Measurements from ENCODE around the gene CNIH1. TPM values are rescaled to one million over a fixed set of nuclear protein-coding genes. Genes with fewer than 3 reads are reported as not detected.
A peak's percentile ranks its signal among the peaks of the same experiment; 100 is the strongest.
"Not testable (repeated sequence)": the region's sequence is repeated elsewhere in the genome, so short reads cannot be mapped to it uniquely, and the experiment has no call there.

Gene CNIH1
- total RNA-seq, 1 donor from 2014 or later = 49.2 TPM

DNA sequence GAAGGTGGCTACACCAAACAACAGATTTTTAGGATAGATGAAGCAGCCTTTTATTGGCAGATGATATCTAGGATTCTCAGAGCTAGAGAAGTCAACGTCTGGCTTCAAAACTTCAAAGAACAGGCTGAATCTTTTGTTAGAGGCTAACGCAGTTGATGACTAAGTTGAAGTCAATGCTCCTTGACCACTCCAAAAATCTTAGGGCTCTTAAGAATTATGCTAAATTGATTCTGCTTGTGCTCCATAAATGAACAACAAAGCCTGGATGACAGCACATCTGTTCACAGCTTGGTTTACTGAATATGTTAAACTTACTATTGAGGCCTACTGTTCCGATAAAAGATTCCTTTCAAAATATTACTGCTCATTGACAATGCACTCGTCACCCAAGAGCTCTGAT lies 57.3 kb downstream of the CNIH1 start:
- no peak for DNase-seq (ENCODE audit: low read depth in 2 of 2)

DNA sequence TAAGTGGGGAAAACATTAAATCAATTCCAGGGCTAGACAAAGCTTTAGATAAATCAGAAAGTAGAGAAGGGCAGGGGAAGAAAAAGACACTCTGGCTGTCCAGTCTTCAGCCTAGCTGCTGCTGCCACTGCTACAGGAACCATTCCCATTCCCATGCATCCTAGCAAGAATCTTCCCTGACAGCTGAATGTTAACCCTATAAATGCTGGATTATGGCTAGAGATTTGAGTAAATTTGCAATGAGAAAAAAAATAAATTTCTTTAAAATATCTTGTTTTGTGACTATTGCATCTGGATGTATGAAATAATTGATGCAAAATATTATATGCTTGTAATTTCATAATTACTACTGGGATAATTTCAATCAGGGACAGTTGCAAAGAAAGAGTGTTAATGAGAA lies 59.4 kb downstream of the CNIH1 start:
- DNase-seq (ENCODE audit: low read depth in 2 of 2) = no peak

DNA sequence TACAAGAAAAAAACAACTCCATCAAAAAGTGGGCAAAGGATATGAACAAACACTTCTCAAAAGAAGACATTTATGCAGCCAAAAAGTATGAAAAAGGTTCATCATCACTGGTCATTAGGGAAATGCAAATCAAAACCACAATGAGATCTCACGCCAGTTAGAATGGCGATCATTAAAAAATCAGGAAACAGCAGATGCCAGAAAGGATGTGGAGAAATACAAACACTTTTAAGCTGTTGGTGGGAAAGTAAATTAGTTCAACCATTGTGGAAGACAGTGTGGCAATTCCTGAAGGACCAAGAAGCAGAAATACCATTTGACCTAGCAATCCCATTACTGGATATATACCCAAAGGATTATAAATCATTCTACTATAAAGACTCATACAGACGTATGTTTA lies 60.6 kb downstream of the CNIH1 start:
- peak in 1 of 2 donors; percentile 62 for DNase-seq (ENCODE audit: low read depth in 2 of 2)

DNA sequence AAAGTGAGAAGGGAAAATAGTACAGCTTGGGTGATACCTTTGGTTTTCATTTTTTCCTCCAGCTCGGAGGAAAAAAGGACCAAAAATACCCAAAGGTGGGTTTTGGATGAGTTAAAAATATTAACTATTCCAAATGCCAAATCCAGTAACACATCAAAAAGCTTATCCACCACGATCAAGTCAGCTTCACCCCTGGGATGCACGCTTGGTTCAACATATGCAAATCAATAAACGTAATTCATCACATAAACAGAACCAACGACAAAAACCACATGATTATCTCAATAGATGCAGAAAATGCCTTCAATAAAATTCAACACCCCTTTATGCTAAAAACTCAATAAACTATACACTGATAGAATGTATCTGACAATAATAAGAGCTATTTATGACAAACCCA lies 62.3 kb downstream of the CNIH1 start:
- DNase-seq (ENCODE audit: low read depth in 2 of 2) = not testable (repeated sequence)

DNA sequence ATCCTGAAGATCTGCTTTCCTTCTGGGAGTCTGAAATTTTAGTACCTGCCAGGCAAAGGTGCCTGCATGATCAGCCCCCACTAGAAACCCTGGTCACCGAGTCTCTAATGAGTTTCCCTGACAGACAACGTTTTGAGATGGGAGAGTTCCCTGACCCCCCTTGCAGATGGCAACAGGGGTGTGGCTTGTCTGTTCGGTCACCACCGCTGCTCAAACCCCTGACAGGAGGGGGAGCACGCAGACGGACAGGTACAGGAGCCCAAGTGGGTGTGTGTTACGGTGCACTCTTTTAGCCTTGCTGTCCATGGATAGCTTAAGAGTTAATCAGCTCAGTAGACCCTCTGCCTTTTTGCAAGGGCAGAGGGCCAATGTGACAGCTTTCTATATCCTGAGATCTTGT lies 63.7 kb downstream of the CNIH1 start:
- no peak for DNase-seq (ENCODE audit: low read depth in 2 of 2)

DNA sequence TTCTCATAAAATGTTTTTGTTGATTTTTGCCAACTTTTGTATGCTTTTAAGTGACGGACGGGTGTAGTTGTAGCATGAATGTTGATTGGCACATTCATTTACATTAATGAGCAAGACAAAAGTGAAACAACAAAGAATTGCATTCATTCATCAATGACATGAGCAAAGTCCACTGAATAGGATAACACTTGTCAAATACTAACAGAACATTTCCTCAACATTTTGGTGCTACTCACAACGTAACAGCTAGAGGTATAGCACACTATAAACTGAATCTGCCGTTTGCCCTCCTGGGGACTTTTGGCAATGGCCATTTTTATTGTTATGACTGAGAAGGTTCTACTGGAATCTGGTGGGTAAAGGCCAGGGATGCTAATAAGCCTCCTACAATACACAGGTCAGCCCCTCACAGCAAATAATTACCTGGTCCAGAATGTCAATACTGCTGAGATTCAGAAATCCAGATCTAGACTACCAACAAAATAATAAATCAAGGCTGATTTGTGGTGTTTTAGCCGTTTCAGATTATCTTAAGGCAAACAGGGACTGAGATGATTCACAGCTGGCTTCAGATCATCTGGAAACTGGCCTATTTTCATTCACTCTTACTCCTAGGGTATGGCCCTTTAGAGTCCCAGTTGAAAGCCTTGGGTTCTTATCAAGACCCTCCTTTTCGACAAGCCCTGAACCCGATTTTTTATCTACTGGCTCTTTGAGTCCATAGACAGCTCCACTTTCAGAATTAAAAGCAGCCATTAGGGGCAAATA lies 66.9 kb downstream of the CNIH1 start:
- DNase-seq (ENCODE audit: low read depth in 2 of 2) = no peak

Other genes with a start within 250 kb of the CNIH1 start
- gene CDKN3, start 44.4 kb downstream of the CNIH1 start, total RNA-seq = 16.1 and 32.9 TPM in 2 replicates
- 78.2 and 78.5 TPM in 2 replicates for gene GMFB, start 47.6 kb upstream of the CNIH1 start, total RNA-seq
- 8.0 and 10.4 TPM in 2 replicates for gene CGRRF1, start 68.5 kb upstream of the CNIH1 start, total RNA-seq
- gene SAMD4A, start 125.8 kb upstream of the CNIH1 start, total RNA-seq = 20.8 and 32.2 TPM in 2 replicates

All from dermis microvascular lymphatic vessel endothelial cell (primary cell).